GM18526 (cell line): ENCODE results near the gene RIOK3.
A peak's percentile ranks its signal among the peaks of the same experiment; 100 is the strongest.

Experiments used
- POLR2A ChIP-seq: IDR thresholded peaks from 3 replicates; pipeline ENCODE4 v1.6.1; 2011; ENCODE audit not compliant: insufficient read length; ENCODE audit errors: extremely low read depth

Gene RIOK3

GRCh38 chr18:23479829-23480505, 26.9 kb downstream of the RIOK3 start:
- no peak for TF ChIP-seq POLR2A

DNA sequence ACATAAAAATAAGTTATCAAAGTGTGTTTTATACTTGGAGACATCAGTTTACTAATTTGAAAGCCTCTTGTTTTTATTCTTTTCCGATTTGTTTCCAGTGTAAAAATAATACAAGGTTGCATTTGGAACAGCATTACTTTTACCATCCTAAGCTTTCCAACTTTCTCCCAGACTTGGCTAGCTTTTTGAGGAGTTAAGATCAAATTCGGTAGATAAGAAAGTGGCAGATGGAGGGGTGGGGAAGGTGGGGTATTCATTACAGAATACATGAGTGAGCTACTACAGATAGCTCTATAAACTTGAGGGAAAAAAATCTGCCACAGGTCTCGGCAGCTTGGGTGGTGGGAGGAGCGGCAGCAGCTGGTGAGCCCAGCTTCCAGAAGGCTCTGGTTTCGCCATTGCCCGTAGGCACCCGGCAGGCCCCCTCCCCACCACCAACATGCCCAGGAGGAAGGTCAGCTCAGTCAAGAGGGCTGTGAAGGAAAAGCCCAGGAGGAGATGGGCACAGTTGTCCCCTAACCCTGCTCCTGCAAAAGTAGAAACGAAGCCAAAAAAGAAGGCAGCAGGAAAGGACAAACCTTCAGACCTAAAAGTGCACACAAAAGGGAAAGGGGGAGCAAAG, 31.6 kb downstream of the RIOK3 start:
- TF ChIP-seq POLR2A: no peak

GRCh38 chr18:23485386-23485785, 32.3 kb downstream of the RIOK3 start:
- no peak for TF ChIP-seq POLR2A

DNA sequence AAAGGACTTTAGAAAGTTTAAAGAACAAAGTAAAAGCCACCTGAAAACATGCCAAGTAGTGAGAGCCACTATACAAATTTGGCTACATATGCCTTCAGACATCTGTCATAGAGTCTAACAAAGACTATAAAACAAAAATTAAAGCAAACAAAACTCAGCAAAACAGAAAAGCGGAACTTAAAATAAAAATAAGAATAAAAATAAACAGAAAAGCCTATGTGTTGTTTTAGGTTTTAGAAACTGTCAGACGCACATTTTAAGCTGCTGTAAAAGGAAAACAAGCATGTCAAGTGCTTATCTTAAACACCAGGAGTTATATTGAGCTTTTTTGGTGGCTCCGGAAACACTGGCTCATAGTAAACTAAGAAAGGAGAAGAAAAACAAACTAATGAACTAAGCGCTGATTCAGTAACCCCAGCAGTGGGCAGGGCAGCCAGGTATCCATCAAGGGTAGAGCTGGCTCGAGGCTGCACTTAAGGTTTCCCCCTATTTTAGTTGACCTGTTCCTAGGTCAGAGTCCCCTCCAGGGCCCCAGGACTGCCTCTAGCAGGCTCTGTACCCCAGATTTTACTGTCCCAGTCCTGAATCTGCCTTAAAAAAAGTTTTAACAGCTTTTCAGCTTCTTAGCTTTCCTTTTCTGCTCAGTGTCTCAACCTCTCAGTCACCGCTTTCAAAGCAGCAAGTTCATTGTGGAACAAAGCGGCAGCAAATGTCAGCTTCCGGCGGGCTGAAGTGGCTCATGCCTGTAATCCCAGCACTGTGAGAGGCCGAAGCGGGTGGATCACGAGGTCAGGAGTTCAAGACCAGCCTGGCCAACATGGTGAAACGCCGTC, 34.9 kb downstream of the RIOK3 start:
- no peak for TF ChIP-seq POLR2A

DNA sequence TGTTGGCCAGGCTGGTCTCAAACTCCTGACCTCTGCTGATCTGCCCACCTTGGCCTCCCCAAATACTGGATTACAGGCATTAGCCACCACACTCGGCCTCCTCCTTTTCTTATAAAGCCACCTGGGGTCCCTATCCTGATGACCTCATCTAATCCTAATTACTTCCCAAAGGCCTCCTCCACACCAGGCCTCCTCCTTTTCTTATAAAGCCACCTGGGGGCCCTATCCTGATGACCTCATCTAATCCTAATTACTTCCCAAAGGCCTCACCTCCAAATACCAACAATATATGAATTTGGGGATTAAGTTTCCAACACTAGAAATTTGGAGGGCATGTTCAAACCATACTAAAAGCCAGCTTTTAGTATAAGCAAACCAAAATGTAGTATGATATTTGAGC, 40.6 kb downstream of the RIOK3 start:
- TF ChIP-seq POLR2A: no peak

DNA sequence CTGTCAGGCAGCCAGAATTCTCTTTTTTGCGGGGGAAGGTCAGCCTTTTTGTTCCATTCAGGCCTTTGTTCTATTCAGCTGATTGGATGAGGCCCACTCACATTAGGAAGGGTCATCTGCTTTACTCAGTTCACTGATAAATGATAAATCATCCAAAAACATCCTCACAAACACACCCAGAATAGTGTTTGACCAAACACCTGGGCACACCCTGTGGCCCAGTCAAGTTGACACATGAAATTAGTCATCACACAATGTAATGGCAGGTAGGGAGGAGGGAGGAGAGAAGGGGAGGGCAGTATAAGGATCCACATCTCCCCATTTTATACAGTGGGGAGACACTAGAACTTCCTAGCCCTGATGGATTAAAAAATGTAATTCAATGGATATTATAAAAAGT, 41.9 kb downstream of the RIOK3 start:
- no peak for TF ChIP-seq POLR2A

- TF ChIP-seq POLR2A: no peak
Observed at GRCh38 chr18:23495723-23496440, 42.8 kb downstream of the RIOK3 start.

DNA sequence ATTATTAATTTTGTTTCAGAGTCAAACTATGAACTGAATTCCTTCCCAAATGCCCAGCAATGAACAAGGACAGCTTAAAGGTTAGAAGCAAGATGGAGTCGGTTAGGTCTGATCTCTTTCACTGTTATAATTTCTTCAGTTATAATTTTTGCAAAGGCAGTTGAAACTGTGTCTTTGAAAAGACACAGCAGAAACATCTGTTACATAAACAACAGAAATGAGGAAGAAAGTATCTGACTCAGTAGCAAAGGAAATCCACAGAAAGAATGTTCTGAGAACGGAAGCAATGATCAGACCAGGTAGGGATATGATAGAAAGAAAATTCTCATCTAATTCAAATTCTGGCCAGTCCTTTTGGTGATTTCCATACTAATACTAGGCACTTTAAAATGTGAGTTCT, 45.0 kb downstream of the RIOK3 start:
- no peak for TF ChIP-seq POLR2A

GRCh38 chr18:23498877-23499276, 45.8 kb downstream of the RIOK3 start:
- TF ChIP-seq POLR2A: no peak

GRCh38 chr18:23499291-23499781, 46.2 kb downstream of the RIOK3 start:
- TF ChIP-seq POLR2A: no peak

DNA sequence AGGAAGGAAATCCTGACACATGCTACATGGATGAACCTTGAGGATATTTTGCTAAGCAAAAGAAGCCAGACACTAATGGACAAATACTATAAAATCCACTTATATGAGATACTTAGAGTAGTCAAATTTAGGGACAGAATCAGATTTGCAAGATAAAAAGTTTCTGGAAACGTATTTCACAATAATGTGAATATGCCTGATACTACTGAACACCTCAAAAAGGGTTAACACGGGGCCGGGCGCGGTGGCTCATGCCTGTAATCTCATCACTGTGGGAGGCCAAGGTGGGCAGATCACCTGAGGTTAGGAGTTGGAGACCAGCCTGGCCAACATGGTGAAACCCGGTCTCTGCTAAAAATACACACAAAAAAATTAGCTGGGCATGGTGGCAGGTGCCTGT, 48.5 kb downstream of the RIOK3 start:
- TF ChIP-seq POLR2A: no peak

- TF ChIP-seq POLR2A: no peak
Observed at GRCh38 chr18:23502516-23503037, 49.5 kb downstream of the RIOK3 start.

GRCh38 chr18:23503038-23503962, 50.2 kb downstream of the RIOK3 start, which contains the start of gene RMC1:
Gene RMC1, plus strand, starts transcription at chr18:23503511. Its CDS starts 108 bp downstream, at chr18:23503619.
- TF ChIP-seq POLR2A: peak; percentile 91

GRCh38 chr18:23503963-23504344, 50.9 kb downstream of the RIOK3 start:
- no peak for TF ChIP-seq POLR2A
